ENCODE results near the gene ZNF622. TPM values are rescaled to one million over a fixed set of nuclear protein-coding genes. Genes with fewer than 3 reads are reported as not detected.
A peak's percentile ranks its signal among the peaks of the same experiment; 100 is the strongest.

Gene ZNF622
- total RNA-seq, 5 donors from 2014 or later (not counting 1 experiment from before 2014, with no cell fraction given), result 30.7 to 39.8 (median 38.9) TPM

DNA sequence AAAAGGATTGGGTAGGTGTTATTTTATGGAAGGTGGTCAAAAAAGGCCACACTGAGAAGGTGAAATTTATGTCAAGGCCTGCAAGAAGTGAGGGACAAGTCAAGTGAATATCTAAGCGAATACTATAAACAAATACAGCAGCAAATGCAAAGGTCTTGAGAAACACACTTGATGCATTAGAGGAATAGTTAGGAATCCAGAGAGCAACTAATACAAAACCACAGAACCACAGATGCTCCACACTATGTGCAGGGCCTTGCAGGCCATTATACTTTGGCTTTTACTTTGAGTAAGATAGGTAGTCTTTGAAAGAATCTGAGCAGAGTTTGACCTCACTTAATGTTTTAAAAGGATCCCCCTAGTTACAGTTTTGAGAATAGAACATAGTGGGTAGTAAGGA, 4.6 kb downstream of the ZNF622 start:
- H3K27me3 Mint-ChIP-seq, result no peaks in the 10 kb centered on the region
- H3K27ac ChIP-seq (ENCODE audit: low read length), result no peak overlapping the region
- DNase-seq (no peak), ATAC-seq (replicated peaks in 1 of 4) (no peak)
- H3K27ac Mint-ChIP-seq, result peak overlapping the region; percentile 21 to 37
- H3K9me3 ChIP-seq, result no peaks in the 10 kb centered on the region
- peaks cover 0 to 65% of the 10 kb centered on the region in 2 donors for H3K36me3 ChIP-seq (ENCODE audit: control insufficient read depth in 2 of 2, extremely low read depth in 1 of 2, insufficient read depth in 1 of 2, low read length in 1 of 2)
- POLR2A ChIA-PET, result no interaction called here
- H3K4me1 ChIP-seq (ENCODE audit: control insufficient read depth in 1 of 2, extremely low read depth in 1 of 2, insufficient read depth in 2 of 2, low read length in 2 of 2), result peaks cover 25 to 36% of the 10 kb centered on the region in 2 experiments
- CTCF ChIA-PET, result no interaction called here
- H3K9me3 Mint-ChIP-seq, result no peaks in the 10 kb centered on the region
- H3K4me1 Mint-ChIP-seq, result peaks cover 92 to 94% (median 93%) of the 10 kb centered on the region in 3 donors
- H3K4me3 Mint-ChIP-seq, result peak overlapping the region; percentile 2 to 40 (median 26)
- no CpG with 5 or more reads among the region's 1 CpG for WGBS (ENCODE audit: insufficient coverage)
- H3K4me3 ChIP-seq (ENCODE audit: control insufficient read depth in 1 of 2, extremely low read depth in 1 of 2, low read length in 1 of 2), result no peak overlapping the region
- peaks cover 42% of the 10 kb centered on the region for H3K36me3 Mint-ChIP-seq
- H3K27me3 ChIP-seq (replicated peaks in 1 of 2; ENCODE audit: control insufficient read depth in 2 of 2, extremely low read depth in 1 of 2, insufficient read depth in 2 of 2, low read length in 1 of 2), result no peaks in the 10 kb centered on the region

DNA sequence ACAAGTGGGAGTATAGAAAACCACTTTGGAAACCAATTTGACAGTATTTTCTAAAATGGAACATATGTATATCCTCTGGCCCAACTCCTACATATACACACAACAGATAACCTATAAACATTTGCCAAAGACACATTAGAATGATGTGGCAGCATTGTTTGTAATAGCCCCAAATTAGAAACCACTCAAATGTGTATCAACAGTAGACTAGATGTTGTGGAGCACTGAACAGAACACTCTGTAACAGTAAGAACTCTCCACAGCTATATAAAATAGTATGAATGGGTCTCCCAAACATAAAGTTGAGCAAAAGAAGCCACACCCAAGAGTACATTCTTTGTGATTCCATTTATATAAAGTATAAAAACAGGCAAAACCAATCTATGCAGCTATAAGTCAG, 6.1 kb downstream of the ZNF622 start:
- H3K27ac Mint-ChIP-seq, result peak overlapping the region; percentile 3 to 16
- H3K27me3 Mint-ChIP-seq, result no peaks in the 10 kb centered on the region
- H3K4me3 Mint-ChIP-seq, result no peak overlapping the region
- ATAC-seq (replicated peaks in 1 of 4), result no peak
- CTCF ChIA-PET, result interaction anchor here (0.5 to 2.1 kb wide), 7 partner anchors 8 to 204 kb away, joined by 3 to 6 read pairs (median 4); no protein-coding TSS in a partner anchor
- no peak for DNase-seq
- Histone ChIP-seq H3K27ac (ENCODE audit: low read length) (no peak overlapping the region), H3K36me3 (ENCODE audit: control insufficient read depth in 2 of 2, extremely low read depth in 1 of 2, insufficient read depth in 1 of 2, low read length in 1 of 2) (peaks cover 0 to 81% of the 10 kb centered on the region in 2 donors), H3K4me3 (ENCODE audit: control insufficient read depth in 1 of 2, extremely low read depth in 1 of 2, low read length in 1 of 2) (no peak overlapping the region), H3K9me3 (no peaks in the 10 kb centered on the region), H3K27me3 (replicated peaks in 1 of 2; ENCODE audit: control insufficient read depth in 2 of 2, extremely low read depth in 1 of 2, insufficient read depth in 2 of 2, low read length in 1 of 2) (no peaks in the 10 kb centered on the region), H3K4me1 (ENCODE audit: control insufficient read depth in 1 of 2, extremely low read depth in 1 of 2, insufficient read depth in 2 of 2, low read length in 2 of 2) (peaks cover 23 to 34% of the 10 kb centered on the region in 2 experiments)
- H3K9me3 Mint-ChIP-seq, result no peaks in the 10 kb centered on the region
- POLR2A ChIA-PET, result no interaction called here
- H3K4me1 Mint-ChIP-seq, result peaks cover 92 to 93% (median 92%) of the 10 kb centered on the region in 3 donors
- H3K36me3 Mint-ChIP-seq, result peaks cover 51% of the 10 kb centered on the region

DNA sequence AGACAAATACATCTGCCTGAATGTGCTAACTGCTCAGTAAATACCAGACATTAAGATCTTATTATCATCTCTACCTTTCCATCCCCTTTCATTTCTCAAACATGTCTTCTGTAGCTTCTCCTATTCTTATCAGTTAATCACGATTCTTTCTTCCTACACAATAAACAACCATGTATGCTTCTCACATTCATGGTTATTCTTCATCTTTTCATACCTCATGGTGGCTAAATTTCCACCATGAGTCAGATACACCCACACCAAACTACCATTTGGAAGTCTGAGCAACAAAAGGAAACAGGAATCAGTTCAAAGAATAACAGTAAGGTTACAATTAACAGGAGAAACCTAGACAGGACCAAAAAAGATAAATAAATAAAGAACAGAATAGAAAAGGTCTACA, 7.7 kb downstream of the ZNF622 start:
- no peak overlapping the region for H3K4me3 ChIP-seq (ENCODE audit: control insufficient read depth in 1 of 2, extremely low read depth in 1 of 2, low read length in 1 of 2)
- POLR2A ChIA-PET, result no interaction called here
- no peak overlapping the region for H3K4me3 Mint-ChIP-seq
- H3K9me3 Mint-ChIP-seq, result no peaks in the 10 kb centered on the region
- H3K27ac ChIP-seq (ENCODE audit: low read length), result no peak overlapping the region
- peaks cover 0 to 82% of the 10 kb centered on the region in 2 donors for H3K36me3 ChIP-seq (ENCODE audit: control insufficient read depth in 2 of 2, extremely low read depth in 1 of 2, insufficient read depth in 1 of 2, low read length in 1 of 2)
- no peaks in the 10 kb centered on the region for H3K27me3 ChIP-seq (replicated peaks in 1 of 2; ENCODE audit: control insufficient read depth in 2 of 2, extremely low read depth in 1 of 2, insufficient read depth in 2 of 2, low read length in 1 of 2)
- H3K27me3 Mint-ChIP-seq, result no peaks in the 10 kb centered on the region
- peaks cover 11 to 22% of the 10 kb centered on the region in 2 experiments for H3K4me1 ChIP-seq (ENCODE audit: control insufficient read depth in 1 of 2, extremely low read depth in 1 of 2, insufficient read depth in 2 of 2, low read length in 2 of 2)
- peaks cover 82 to 92% (median 87%) of the 10 kb centered on the region in 3 donors for H3K4me1 Mint-ChIP-seq
- H3K27ac Mint-ChIP-seq, result peak overlapping the region; percentile 8 to 55
- DNase-seq (no peak), ATAC-seq (replicated peaks in 1 of 4) (no peak)
- H3K9me3 ChIP-seq, result no peaks in the 10 kb centered on the region
- 13% methylated on average over 1 of the region's 1 CpG for WGBS (ENCODE audit: insufficient coverage)
- CTCF ChIA-PET, result interaction anchor here (0.6 to 3.6 kb wide), 8 partner anchors 9 to 1809 kb away, joined by 3 to 25 read pairs (median 4); partner anchors contain the start of gene ZNF622 (in 1 of the 2)
- peaks cover 47% of the 10 kb centered on the region for H3K36me3 Mint-ChIP-seq

DNA sequence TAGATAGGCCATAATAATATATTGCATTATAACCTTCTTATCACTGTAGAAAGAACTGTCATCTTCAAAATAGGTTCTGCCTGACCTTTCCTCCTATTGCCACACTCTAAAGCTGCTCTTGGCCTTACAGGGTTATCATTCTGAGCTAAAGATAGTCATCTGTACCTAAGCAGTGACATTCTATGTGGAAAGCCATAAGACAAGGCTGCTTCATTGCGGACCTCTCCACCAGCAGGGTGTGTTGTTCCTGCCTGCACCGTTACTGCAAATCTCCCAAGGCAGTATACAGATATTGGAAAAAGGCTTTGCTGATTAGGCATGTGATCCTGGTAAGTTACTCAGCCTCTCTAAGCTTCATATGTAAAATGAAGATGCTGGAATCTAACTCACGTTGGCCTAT, 8.1 kb downstream of the ZNF622 start:
- no peak for DNase-seq
- POLR2A ChIA-PET, result no interaction called here
- Histone ChIP-seq H3K9me3 (no peaks in the 10 kb centered on the region), H3K27ac (ENCODE audit: low read length) (no peak overlapping the region), H3K4me1 (ENCODE audit: control insufficient read depth in 1 of 2, extremely low read depth in 1 of 2, insufficient read depth in 2 of 2, low read length in 2 of 2) (peaks cover 11 to 20% of the 10 kb centered on the region in 2 experiments), H3K36me3 (ENCODE audit: control insufficient read depth in 2 of 2, extremely low read depth in 1 of 2, insufficient read depth in 1 of 2, low read length in 1 of 2) (peaks cover 0 to 82% of the 10 kb centered on the region in 2 donors), H3K4me3 (ENCODE audit: control insufficient read depth in 1 of 2, extremely low read depth in 1 of 2, low read length in 1 of 2) (no peak overlapping the region), H3K27me3 (replicated peaks in 1 of 2; ENCODE audit: control insufficient read depth in 2 of 2, extremely low read depth in 1 of 2, insufficient read depth in 2 of 2, low read length in 1 of 2) (no peaks in the 10 kb centered on the region)
- H3K9me3 Mint-ChIP-seq, result no peaks in the 10 kb centered on the region
- 80% methylated on average over 1 of the region's 3 CpGs for WGBS (ENCODE audit: insufficient coverage)
- H3K27ac Mint-ChIP-seq, result peak overlapping the region; percentile 8 to 23
- no peak overlapping the region for H3K4me3 Mint-ChIP-seq
- CTCF ChIA-PET, result interaction anchor here (1.1 to 3.6 kb wide), 6 partner anchors 9 to 1809 kb away, joined by 3 to 25 read pairs (median 5); partner anchors contain the start of gene ZNF622 (in 1 of the 2)
- no peak for ATAC-seq (replicated peaks in 1 of 4)
- H3K4me1 Mint-ChIP-seq, result peaks cover 79 to 93% (median 83%) of the 10 kb centered on the region in 3 donors
- no peaks in the 10 kb centered on the region for H3K27me3 Mint-ChIP-seq
- peaks cover 46% of the 10 kb centered on the region for H3K36me3 Mint-ChIP-seq

DNA sequence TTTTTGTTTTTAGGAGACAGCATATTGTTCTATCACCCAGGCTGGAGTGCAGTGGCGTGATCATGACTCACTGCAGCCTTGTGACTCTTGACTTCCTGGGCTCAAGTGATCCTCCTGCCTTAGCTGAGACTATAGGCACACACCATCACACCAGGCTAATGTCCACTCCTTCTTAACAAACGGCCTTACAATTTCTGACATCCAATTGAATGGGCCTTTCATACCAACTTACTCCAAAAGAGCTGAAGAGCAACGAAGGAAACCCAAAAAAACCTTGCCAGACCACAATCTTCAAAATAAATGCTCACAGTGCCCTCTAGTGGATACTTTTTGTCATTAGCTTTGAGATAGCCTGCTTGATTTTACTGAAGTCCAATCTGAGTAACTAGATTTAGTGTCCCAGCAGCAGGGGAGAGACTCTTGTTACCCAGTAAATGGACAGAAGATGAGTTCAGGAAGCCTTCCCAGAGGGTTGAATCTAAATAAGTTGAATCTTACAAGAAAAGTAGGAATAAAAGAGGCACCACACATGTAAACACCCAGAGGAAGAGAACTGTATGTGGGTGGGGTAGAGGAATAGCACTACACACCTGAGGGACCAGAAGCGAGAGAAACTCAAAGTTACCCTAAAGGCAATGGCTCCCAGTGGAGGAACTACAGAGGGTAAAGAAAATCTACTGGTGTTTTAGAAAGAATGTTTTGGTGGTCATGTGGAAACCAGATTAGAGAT, 9.3 kb downstream of the ZNF622 start:
- H3K9me3 Mint-ChIP-seq, result no peaks in the 10 kb centered on the region
- ChIA-PET CTCF (interaction anchor here (0.7 to 3.6 kb wide), 16 partner anchors 8 to 1350 kb away, joined by 3 to 25 read pairs (median 6); partner anchors contain the start of gene ZNF622 (in 2 of the 2)), POLR2A (interaction anchor here in 1 of 2 donors (0.5 to 1.0 kb wide), 3 partner anchors 8 to 42 kb away, joined by 3 to 4 read pairs (median 3); no protein-coding TSS in a partner anchor)
- ATAC-seq (replicated peaks in 1 of 4) (peak; percentile 42 to 73 (median 66)), DNase-seq (peak in 7 of 35 experiments; percentile 6 to 82 (median 8))
- peaks cover 8 to 11% of the 10 kb centered on the region in 2 experiments for H3K4me1 ChIP-seq (ENCODE audit: control insufficient read depth in 1 of 2, extremely low read depth in 1 of 2, insufficient read depth in 2 of 2, low read length in 2 of 2)
- H3K4me3 ChIP-seq (ENCODE audit: control insufficient read depth in 1 of 2, extremely low read depth in 1 of 2, low read length in 1 of 2), result no peak overlapping the region
- H3K9me3 ChIP-seq, result no peaks in the 10 kb centered on the region
- peaks cover 0 to 82% of the 10 kb centered on the region in 2 donors for H3K36me3 ChIP-seq (ENCODE audit: control insufficient read depth in 2 of 2, extremely low read depth in 1 of 2, insufficient read depth in 1 of 2, low read length in 1 of 2)
- no peaks in the 10 kb centered on the region for H3K27me3 ChIP-seq (replicated peaks in 1 of 2; ENCODE audit: control insufficient read depth in 2 of 2, extremely low read depth in 1 of 2, insufficient read depth in 2 of 2, low read length in 1 of 2)
- H3K4me1 Mint-ChIP-seq, result peaks cover 67 to 81% (median 71%) of the 10 kb centered on the region in 3 donors
- H3K27me3 Mint-ChIP-seq, result no peaks in the 10 kb centered on the region
- H3K4me3 Mint-ChIP-seq, result peak overlapping the region; percentile 28 to 50 (median 34)
- peaks cover 44% of the 10 kb centered on the region for H3K36me3 Mint-ChIP-seq
- peak overlapping the region; percentile 65 to 68 for H3K27ac Mint-ChIP-seq
- 45% methylated on average over 2 of the region's 4 CpGs for WGBS (ENCODE audit: insufficient coverage)
- H3K27ac ChIP-seq (ENCODE audit: low read length), result no peak overlapping the region

DNA sequence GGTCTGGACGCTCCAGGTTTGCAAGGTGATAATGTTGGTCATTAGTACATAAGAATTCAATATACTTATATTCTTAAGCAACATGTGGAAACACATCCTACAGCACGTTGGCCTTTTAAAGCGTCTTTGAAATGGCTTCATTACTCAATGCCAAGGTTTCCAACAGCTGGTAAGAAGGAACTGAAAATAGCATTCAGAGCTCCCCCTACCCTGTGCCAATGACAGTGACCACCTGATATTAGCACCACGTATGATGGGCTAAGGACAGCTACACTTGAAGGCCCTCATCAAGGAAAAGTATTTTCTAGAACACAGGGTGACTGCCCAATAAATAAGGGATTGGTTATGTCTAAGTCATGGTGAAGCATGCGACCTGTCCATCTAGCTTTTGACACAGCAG, 9.9 kb downstream of the ZNF622 start:
- H3K36me3 ChIP-seq (ENCODE audit: control insufficient read depth in 2 of 2, extremely low read depth in 1 of 2, insufficient read depth in 1 of 2, low read length in 1 of 2), result peaks cover 0 to 82% of the 10 kb centered on the region in 2 donors
- H3K27ac Mint-ChIP-seq, result peak overlapping the region; percentile 65 to 68
- peaks cover 61 to 75% (median 65%) of the 10 kb centered on the region in 3 donors for H3K4me1 Mint-ChIP-seq
- ChIA-PET POLR2A (interaction anchor here in 1 of 2 donors (0.5 to 1.0 kb wide), 3 partner anchors 9 to 172 kb away, joined by 3 to 5 read pairs (median 3); no protein-coding TSS in a partner anchor), CTCF (interaction anchor here (0.6 to 3.6 kb wide), 17 partner anchors 9 to 1870 kb away, joined by 3 to 25 read pairs (median 5); partner anchors contain the start of gene ZNF622 (in 2 of the 2))
- H3K27me3 ChIP-seq (replicated peaks in 1 of 2; ENCODE audit: control insufficient read depth in 2 of 2, extremely low read depth in 1 of 2, insufficient read depth in 2 of 2, low read length in 1 of 2), result no peaks in the 10 kb centered on the region
- H3K9me3 ChIP-seq, result no peaks in the 10 kb centered on the region
- peaks cover 7 to 8% of the 10 kb centered on the region in 2 experiments for H3K4me1 ChIP-seq (ENCODE audit: control insufficient read depth in 1 of 2, extremely low read depth in 1 of 2, insufficient read depth in 2 of 2, low read length in 2 of 2)
- H3K4me3 Mint-ChIP-seq, result peak overlapping the region; percentile 28 to 50 (median 34)
- 66% methylated on average over 3 of the region's 5 CpGs for WGBS (ENCODE audit: insufficient coverage)
- ATAC-seq (replicated peaks in 1 of 4) (peak in 1 of 4 experiments; percentile 5), DNase-seq (no peak)
- no peaks in the 10 kb centered on the region for H3K27me3 Mint-ChIP-seq
- H3K4me3 ChIP-seq (ENCODE audit: control insufficient read depth in 1 of 2, extremely low read depth in 1 of 2, low read length in 1 of 2), result no peak overlapping the region
- H3K27ac ChIP-seq (ENCODE audit: low read length), result no peak overlapping the region
- peaks cover 44% of the 10 kb centered on the region for H3K36me3 Mint-ChIP-seq
- H3K9me3 Mint-ChIP-seq, result no peaks in the 10 kb centered on the region
